CD4-positive, alpha-beta T cell treated with Interleukin-10 for 1 hour (primary cell): ENCODE results near the gene SRRD.
"Not testable (repeated sequence)": the region's sequence is repeated elsewhere in the genome, so short reads cannot be mapped to it uniquely, and the experiment has no call there.

Experiments
- DNase-seq: peaks from one replicate; pipeline ENCODE4 v3.0.0-alpha.2; 2020

SRRD gene

GRCh38 chr22:26483439-26484359 lies at the start of gene SRRD, which contains the start of gene HPS4:
TSS of gene SRRD (plus strand) at chr22:26483877. CDS start at chr22:26483891, 14 bp downstream.
TSS of gene HPS4 (minus strand) at chr22:26483783. CDS start at chr22:26481762, 2,021 bp downstream.
- peak; percentile 95 for DNase-seq

- DNase-seq = no peak
These were observed 48.2 kb upstream of the SRRD start for GRCh38 chr22:26435327-26436093.

DNA sequence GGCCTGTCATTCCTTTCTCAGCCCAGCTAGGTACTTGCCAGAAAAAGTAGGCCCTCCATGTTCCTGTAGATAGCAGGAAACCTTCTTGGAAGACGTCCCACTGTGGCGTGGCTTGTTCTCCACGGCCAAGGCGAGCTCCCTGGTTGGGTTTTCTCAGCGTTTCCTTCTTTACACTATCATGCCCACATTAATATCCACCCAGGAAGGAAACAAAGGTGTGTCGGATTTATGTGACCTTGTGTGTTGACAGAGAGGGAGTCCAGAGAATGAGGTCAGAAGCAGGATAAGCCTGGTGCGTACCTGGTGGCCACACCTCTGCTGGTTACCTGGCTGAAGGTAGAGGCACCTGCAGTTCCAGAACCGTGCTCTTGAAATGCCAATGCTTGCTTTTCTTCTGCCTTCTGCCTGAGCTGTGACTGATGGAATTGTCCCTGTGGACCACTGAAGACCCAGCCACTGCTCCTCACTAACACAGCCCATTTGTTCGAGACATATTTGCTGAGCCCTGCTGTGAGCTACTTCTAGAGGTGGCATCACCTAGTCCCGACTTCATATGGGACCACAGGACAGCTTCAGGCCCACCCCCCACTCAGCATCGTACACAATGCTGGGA lies 46.7 kb upstream of the SRRD start:
- no peak for DNase-seq

- no peak for DNase-seq
These were observed 45.8 kb upstream of the SRRD start for GRCh38 chr22:26437694-26438392.

DNA sequence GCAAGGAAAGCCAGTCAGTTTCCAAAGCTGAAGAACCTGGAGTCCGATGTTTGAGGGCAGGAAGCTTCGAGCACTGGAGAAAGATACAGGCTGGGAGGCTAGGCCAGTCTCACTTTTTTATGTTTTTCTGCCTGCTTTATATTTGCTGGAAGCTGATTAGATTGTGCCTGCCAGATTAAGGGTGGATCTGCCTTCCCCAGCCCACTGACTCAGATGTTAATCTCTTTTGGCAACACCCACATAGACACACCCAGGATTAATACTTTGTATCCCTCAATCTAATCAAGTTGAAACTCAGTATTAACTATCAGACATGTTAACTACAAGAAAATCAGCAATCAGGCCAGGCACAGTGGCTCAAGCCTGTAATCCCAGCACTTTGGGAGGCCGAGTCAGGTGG lies 44.9 kb upstream of the SRRD start:
- not testable (repeated sequence) for DNase-seq

GRCh38 chr22:26439559-26439958 lies 44.1 kb upstream of the SRRD start:
- no peak for DNase-seq

- DNase-seq = no peak
These were observed 41.5 kb upstream of the SRRD start for GRCh38 chr22:26442086-26442756.

DNA sequence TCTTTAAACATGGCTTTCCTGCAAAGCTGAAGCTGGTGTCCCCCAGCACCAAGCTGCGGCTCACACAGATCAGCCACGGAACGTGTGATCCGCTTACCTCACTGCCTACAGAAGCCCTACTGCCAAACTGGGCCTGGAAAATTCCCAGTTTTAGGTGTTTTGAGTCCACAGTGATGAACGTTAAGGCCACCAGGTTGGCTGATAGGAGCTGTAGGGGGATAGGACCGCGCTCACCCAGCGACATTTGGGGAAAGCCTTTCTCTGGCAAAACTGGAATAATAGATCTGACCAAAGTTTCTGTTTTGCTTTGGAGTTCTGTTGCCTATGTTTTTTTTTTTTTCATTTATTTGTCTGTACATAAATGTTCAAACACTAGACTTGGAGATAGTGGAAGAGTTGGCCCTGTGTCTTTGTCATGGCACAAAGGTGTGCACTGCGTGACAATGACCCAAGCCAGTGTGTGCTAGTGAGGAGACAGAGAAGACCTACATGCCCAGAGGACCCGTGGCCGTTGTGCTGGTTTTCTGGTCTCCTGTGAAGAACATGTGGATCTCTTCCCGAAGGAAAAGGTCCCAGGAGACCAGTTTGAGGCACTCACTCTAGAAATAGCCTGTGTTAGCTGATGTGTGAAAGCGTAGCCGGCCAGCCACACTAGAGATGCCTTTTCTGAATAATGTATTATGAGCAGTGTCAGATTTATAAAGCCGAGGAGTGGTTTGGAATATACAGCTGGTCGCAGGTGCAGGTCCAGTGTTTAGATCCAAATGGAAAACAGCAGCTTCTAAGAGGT lies 39.6 kb upstream of the SRRD start:
- DNase-seq = no peak

GRCh38 chr22:26444777-26445176 lies 38.9 kb upstream of the SRRD start:
- no peak for DNase-seq

DNA sequence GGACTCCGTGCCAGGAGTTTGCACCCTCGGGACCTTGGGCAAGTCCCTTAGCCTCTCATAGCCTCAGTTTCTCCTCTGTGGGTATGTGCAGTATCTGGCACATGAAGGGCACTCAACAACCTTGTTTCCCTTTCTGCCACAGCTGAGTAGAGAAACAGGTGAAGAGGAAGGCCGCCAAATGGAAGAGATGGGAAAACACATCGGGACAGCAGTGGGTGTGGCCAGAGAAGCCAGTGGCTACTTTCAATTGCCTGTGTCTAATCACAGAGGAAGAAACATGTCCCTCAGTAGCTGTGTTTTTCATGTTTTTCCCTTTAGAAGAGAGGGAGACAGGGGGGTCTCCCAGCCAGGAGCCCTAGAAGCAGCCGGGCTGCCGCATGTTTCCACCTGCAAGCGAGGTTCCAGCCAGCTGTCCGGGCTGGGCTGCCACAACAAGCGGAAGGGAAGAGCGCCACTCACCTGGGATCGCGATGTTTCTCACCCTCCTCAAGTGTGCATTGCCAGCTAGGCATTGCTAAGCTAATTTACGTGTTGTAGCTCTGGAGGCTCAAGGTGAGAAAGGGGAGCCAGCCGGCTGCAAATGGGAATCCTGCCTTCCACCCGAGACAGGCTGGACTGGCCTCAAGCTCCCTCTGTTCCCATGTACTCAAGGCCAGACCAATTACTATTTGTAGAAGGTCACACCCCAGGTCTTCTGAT lies 38.0 kb upstream of the SRRD start:
- DNase-seq = no peak

- no peak for DNase-seq
These were observed 36.7 kb upstream of the SRRD start for GRCh38 chr22:26446808-26447515.

GRCh38 chr22:26447584-26448329 lies 35.9 kb upstream of the SRRD start:
- DNase-seq = no peak

DNA sequence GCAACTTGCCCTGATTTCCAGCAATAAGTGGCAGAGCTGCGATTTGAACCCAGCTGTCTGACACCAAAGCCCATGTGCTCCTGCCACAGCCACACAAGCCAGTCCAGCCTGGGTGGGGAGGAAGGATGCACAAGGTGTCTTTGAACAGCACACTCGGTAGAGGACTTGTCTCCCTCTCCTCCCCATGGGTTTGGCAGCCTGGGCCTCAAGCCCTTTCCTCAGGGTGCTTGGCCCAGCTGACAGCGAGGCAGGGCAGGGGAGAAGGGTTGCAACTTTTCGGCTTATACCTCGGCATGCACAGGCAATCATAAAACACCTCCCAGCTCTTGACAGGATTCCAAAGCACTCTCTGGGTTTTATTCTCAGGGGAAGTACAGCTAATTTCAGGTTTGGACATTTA lies 35.3 kb upstream of the SRRD start:
- no peak for DNase-seq

DNA sequence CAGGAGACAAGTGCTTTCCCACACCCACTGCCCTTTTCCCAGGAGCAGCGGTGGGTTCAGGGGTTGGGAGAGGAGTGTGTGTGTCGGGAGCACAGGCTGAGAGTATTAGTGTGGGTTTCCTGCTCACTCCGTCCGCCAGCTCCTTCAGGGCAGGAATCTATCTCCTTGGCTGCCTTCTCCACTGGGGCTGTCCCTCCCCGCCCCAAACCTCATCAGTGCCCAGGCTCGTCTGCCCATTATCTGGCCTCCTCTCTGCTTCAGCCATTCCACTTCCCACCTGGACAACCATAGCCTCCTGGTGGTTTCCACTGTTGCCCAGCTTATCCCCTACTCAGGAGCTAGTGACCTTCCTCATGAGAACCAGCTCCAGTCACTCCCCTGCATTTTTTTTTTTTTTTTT lies 34.7 kb upstream of the SRRD start:
- DNase-seq = no peak

DNA sequence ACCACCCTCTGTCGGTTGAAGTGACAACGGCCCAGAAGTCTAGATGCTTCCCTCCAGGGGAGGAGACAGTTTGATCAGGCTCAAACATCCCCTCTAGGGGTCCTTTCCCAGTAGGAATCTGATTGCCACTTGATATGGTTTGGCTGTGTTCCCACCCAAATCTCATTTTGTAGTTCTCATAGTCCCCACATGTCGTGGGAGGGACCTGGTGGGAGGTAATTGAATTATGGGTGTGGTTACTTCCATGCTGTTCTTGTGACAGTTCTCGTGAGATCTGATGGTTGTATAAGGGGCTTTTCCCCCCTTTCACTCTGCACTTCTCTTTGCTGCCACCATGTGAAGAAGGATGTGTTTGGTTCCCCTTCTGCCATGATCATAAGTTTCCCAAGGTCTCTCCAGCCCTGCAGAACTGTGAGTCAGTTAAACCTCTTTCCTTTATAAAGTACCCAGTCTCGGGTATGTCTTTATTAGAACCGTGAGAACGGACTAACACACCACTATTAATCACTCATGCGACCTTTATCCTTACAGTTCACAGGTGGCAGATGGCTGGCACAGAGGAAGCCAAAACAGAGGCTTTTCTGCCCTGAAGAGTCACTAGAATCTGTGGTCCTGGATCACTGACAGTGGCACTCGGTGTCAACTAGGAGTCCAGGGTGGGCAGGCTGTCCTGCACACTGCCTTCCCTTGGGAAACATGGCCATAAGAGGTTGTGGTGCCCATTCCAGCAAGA lies 33.1 kb upstream of the SRRD start:
- DNase-seq = no peak

- no peak for DNase-seq
These were observed 31.3 kb upstream of the SRRD start for GRCh38 chr22:26452236-26453016.

- DNase-seq = no peak
These were observed 30.5 kb upstream of the SRRD start for GRCh38 chr22:26453216-26453615.
